Measurements from ENCODE around the gene RNF166.

GRCh38 chr16:88732961-88733294 is 26.7 kb upstream of the RNF166 start:
- TF ChIP-seq EZH2 (IDR thresholded peaks at IDR 0.05; ENCODE audit: borderline replicate concordance, low read depth, low read length, poor library complexity, severe bottlenecking): no peak
- TF ChIP-seq, protein P1, sequence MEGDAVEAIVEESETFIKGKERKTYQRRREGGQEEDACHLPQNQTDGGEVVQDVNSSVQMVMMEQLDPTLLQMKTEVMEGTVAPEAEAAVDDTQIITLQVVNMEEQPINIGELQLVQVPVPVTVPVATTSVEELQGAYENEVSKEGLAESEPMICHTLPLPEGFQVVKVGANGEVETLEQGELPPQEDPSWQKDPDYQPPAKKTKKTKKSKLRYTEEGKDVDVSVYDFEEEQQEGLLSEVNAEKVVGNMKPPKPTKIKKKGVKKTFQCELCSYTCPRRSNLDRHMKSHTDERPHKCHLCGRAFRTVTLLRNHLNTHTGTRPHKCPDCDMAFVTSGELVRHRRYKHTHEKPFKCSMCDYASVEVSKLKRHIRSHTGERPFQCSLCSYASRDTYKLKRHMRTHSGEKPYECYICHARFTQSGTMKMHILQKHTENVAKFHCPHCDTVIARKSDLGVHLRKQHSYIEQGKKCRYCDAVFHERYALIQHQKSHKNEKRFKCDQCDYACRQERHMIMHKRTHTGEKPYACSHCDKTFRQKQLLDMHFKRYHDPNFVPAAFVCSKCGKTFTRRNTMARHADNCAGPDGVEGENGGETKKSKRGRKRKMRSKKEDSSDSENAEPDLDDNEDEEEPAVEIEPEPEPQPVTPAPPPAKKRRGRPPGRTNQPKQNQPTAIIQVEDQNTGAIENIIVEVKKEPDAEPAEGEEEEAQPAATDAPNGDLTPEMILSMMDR (conservative IDR thresholded peaks at IDR 0.05; ENCODE audit: low read depth, low read length): no peak
